GM21447 (cell line): ENCODE results near the gene SLC26A4.
"Not testable (repeated sequence)": the region's sequence is repeated elsewhere in the genome, so short reads cannot be mapped to it uniquely, and the experiment has no call there.

Experiments used
- ATAC-seq: cut with Tn5 transposase; IDR thresholded peaks from one replicate; pipeline ENCODE4 v1.9.1; 2021; ENCODE audit not compliant: unreplicated experiment

The SLC26A4 gene

DNA sequence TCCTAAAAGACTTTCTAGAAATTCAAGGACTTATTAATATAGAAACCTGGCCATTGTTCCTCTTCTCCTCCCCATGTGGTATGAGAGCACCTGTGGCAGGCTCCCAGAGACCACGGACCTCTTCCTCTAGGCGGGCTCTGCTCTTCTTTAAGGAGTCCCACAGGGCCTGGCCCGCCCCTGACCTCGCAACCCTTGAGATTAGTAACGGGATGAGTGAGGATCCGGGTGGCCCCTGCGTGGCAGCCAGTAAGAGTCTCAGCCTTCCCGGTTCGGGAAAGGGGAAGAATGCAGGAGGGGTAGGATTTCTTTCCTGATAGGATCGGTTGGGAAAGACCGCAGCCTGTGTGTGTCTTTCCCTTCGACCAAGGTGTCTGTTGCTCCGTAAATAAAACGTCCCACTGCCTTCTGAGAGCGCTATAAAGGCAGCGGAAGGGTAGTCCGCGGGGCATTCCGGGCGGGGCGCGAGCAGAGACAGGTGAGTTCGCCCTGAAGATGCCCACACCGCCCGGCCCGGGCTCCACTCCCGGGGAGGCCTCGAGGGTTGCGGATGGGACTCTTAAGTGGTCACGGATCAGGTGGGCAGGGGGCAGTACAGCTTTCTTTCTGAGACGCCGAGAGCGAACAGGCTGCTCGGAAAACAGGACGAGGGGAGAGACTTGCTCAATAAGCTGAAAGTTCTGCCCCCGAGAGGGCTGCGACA, at the start of gene SLC26A4:
Gene SLC26A4, plus strand, starts transcription at position 448 of the 700 bp plus-strand sequence. CDS start 814 bp downstream, outside the sequence.
- peak; percentile 66 for ATAC-seq

DNA sequence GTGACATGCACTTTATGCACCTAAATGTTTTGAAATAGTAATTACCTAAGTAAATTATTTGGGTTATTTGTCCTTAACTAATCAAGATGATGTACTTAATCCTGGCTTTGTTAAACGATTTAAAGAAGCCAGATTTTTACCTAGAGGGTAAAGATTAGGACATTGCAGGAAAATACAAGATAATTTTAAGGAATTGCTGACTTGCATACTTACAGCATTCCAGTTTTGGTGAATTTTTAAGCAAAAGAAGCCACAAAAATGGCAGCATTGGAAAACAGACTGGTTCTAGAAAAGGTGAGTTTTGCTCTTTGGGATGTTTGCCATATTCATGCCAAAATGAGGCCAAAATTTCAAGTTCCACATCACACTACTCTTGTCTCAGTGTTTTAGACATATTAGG, 47.2 kb upstream of the SLC26A4 start:
- no peak for ATAC-seq

DNA sequence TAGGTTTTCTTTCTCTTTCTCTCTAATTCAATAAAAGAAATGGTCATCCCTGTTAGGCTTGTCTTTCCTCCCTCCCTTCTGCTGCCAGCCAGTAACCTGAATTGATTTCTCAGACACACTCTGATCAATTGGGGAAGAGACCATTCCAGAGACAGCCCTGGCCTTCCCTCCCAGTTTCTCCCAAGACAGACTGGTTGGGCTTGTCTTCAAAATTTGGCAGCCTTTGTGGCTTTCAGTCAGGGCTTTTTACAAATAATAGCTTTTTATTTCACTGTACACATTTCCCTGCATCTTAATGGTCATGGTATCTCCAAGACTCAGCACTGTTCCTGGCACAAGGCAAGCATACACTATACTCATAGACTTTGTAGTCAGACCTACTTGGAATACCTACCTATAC, 46.7 kb upstream of the SLC26A4 start:
- ATAC-seq, result no peak

DNA sequence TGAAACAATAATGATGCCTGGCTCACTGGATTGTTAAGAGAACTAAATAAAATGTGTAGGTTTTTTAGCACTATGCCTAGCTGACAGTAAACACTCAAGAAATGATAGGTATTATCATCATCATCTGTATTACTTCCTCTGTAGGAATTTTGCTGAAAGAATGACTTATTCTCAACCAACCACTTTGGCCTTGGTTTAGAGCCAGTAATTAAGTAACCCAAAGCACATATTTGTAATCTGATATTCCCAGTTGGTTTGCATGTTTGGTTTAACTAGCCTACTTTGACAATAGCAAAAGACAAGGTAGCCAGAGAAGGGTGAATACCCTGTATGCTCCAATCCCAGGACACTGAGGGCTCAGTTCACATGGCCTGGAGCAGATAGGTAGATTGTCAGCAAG, 46.2 kb upstream of the SLC26A4 start:
- no peak for ATAC-seq

DNA sequence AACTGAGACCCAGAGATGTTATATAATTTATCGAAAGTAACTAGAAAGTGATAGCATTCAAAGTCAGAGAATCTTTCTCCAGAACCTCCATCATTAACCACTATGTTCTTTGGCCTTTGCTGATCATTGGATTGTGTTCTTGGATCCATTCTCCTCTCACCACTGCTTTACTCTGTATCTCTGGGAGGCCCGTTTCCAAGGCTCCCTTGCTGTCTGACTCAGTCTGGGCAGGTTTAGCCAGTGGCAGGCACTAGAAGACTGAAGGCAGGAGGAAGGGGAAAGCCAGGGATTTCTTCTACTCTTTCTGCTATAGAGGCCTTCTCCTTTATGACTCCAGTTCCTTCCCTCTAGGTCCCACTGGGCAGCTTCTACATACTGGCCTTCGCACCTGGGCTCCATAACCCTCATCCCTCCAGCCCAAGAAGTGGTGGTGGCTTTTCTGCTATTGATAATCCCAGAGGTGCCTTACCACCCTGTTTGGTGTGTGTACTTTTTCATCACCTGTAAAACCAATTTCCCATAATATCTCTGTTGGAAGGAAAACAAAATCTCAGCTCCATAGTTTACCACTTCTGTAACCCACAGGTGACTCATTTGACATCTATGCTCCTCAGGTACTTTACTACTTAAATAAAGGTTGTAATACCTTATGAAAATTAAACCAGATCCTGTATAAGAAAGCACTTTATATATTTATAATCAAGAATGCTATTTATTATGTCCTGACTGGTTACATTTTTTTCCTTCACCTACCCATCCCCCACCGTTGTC, 44.5 kb upstream of the SLC26A4 start:
- ATAC-seq, result no peak

DNA sequence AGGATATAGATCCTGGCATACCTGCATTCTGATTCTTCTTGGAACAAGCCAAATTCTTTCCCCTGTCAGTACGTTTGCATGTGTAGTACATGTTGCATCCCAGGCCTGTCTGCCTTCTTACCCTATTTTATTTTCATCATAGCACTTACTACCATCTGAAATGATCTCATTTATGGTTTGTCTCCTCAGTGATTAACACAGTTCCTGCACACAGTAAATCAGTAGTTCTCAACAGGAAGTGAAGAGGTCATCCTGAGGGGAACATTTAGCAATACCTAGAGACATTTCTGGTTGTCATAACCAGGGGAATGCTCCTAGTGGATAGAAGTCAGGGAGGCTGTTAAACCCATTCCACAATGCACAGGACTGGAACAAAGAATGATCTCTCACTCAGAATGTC, 38.2 kb upstream of the SLC26A4 start:
- ATAC-seq, result no peak

DNA sequence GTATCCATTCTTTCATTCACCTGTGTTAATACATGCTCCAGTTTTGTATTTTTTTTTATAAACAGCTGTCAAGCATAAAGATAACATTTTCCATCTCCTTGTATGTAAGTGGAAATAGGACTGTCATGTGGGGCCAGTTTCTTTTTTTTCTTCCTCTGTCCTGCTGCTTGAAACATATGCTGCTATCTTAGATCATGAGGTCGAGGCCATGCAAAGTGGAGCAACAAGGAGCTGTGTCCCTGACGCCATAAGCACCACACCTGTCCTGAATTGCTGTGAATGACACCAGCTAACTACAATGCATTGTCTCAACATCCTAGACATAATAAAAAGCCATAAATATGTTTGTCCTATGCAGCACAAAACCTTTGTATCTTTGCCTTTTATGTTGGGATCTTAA, 37.7 kb upstream of the SLC26A4 start:
- ATAC-seq, result no peak

DNA sequence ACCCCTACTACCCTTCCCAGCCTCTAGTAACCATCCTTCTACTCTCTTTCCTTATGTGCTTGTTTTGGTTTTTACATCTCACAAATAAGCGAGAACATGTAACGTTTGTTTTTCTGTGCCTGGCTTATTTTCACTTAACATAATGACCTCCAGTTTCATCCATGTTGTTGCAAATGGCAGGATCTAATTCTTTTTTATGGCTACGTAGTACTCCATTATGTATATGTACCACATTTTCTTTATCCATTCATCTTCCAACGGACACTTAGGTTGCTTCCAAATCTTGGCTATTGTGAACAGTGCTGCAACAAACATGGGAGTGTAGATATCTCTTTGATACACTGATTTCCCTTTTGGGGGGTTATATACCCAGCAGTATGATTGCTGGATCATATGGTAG, 33.6 kb upstream of the SLC26A4 start:
- ATAC-seq, result no peak

DNA sequence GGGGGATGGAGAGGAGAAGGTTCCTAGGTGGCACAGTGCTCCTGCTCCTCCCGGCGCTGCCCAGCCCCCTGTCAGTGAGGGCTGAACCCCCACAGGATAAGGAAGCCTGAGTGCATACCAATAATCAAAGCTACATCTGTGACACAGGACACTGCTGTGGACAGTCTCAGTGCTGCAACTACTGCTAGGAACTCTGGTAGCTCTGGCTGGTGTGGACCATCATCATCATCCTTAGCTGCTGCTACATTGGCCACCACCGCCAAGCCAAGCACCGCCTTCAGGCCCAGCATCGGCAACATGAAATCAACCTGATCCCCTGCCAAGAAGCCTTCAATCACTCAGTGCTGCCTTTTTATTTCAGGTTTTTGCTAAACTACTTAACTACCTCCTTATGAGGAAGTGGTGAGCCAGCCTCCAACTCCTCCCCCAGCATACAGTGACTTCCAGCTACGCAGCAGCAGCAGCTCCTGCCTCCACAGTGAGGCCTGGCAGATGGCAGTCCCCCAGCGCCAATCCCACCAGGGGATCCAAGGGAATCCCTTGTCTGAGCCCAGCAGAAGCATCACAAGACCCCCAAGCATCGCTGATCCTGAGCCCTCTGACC, 32.1 kb upstream of the SLC26A4 start:
- no peak for ATAC-seq

DNA sequence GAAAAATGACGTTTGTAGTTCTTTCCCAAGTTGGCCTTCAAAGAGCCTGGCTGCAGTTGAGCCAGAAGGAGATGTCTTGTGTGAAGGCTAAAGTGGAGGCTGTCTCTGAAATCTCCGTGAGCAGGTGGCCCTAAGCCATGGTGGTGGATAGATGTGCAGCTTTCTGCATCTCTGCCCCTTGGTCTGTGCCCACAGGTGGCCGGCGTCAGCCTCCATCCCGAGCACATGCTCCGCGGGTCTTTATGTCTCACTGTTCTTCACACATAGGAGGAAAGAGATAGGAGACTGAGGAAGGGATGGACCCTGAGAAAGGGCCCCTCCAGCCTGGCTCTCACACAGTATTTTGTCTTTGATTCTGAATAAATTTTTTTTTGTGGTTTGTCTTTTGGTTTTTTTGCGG, 30.3 kb upstream of the SLC26A4 start:
- no peak for ATAC-seq

DNA sequence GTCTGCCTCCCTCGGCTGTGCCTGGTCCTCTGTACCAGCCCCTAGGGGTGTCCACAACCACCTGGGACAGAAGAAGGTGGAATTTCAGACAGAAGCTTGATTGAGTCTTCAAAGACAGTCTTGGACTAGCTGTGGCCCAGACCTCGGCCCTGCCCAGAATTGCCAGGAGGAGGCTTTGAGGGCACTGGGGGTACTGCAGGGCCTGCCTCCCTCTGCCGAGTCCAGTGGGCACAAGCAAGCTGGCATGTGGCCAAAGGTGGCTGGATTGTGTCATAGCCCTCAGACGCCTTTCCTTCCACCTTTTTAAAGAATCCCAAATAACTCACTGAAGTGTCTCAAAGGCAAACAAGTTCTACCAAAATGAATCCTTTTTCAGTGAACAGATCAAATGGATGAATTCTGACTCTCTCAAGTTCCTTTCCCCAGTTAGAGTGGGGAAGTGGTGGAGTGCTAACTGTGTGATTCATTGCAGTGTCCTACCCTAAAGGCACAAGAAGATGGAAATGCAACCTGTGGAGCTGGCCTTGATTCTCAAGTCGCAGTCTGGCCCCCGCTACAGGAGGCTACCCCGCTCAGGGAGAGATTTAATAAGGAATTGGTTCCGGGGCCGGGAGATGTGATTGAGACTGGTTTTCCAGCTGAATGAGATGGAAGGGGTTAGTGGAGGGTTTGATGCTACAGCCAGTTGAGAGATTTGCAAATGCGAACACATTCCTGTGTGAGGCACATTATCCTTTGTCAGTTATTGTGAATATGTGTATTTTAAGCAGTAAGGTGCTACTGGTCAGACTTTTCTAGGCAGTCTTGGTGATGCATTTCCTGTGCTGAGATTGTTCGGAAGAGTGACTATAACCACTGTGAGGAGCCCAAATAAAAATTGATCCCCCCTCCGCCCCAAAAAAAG, 28.8 kb upstream of the SLC26A4 start:
- no peak for ATAC-seq

DNA sequence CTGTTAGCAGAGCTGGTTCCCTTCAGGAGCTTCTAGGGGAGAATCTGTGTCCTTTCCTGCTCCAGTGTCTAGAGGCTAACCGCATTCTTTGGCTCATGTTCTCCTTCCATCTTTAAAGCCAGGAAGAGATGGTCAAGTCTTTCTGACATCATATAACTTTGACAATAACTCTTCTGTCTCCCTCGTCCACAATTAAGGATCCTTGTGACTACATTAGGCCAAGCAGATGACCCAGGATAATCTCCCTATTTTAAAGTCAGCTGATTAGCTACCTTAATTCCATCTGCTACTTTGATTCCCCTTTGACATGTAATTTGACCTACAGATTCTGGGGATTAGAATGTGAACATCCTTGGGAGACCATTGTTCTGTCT, 28.1 kb upstream of the SLC26A4 start:
- no peak for ATAC-seq

DNA sequence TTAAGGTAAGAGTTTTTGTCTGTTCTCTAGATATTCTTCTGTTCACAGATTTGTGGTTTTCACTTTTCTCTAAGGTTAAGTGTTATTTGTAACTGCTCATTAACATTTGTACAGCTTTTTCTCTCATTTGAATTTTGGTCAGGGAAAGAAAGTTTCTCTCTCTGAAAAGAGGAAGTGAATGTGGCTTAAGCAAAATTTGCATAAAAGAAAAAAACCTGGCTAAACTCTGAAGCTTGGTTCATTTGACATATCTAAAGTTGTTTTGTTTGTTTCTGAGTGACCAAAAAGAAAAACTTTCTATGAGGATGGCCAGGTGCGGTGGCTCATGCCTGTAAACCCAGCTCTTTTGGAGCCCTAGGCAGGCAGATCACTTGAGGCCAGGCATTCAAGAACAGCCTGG, 22.0 kb upstream of the SLC26A4 start:
- ATAC-seq, result peak; percentile 92

DNA sequence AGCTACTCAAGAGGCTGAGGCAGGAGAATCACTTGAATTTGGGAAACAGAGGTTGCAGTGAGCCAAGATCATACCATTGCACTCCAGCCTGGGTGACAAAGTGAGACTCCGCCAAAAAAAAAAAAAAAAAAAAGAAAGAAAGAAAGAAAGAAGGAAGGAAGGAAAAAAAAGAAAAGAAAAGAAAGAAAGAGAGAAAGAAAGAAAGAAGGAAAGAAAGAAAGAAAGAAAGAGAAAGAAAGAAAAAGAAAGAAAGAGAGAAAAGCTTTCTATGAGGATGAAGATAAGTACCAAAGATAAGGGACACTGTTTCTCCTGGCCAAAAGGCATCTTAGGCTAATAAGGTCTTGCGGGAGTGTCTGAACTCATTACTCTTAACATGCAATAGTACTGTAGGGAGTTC, 21.6 kb upstream of the SLC26A4 start:
- not testable (repeated sequence) for ATAC-seq

DNA sequence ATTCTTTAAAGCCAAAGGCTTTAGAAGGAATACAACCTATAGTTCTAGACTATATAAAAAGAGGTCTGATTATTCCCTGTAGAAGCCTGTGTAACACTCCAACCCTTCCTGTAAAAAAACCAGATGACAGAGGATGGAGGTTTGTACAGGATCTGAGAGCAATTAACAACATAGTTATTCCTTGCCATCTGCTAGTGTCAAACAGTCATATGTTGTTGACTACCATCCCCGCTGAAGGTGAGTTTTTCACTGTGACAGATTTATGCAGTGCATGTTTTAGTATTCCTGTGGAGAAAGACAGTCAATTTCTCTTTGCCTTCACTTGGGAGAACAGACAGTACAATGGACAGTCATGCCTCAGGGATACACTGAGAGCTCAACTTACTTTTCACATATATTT, 19.0 kb upstream of the SLC26A4 start:
- no peak for ATAC-seq

DNA sequence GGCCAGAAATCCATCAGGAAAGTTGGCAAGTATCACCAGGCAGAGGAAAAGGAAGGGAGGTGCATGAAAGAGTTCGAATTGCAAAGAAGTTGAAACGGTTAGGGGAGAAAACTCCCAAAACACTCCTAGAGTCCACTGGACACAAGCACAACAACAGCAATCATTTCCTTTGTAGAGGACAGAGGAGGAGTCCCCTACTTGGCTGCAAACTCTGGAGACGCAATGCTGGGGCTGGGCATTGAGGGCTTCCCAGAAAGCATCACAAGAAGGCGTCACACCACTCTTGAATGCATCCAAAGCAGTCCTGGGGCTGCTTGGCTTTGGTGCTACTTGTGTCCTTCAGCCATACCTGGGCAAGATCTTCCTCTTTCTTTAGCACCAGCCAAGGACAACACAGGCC, 18.1 kb upstream of the SLC26A4 start:
- ATAC-seq, result no peak

DNA sequence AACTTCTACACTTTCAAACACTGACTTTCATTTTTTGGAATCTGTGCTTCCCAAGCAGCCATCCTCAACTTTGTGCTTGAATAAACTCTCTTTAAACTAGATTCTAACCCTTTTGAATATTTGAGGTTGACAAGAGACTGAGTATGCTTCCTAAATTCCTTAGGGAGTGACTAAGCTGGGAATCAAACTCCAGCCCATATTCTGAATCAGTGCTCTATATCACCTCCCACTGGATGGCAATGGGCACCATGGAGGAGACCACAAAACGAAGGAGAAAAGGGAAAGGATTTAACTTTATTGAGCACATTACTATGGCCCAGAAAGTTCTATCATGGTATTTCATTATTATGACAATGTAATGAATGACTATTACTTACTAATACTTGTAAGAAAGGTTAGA, 17.2 kb upstream of the SLC26A4 start:
- ATAC-seq, result no peak

DNA sequence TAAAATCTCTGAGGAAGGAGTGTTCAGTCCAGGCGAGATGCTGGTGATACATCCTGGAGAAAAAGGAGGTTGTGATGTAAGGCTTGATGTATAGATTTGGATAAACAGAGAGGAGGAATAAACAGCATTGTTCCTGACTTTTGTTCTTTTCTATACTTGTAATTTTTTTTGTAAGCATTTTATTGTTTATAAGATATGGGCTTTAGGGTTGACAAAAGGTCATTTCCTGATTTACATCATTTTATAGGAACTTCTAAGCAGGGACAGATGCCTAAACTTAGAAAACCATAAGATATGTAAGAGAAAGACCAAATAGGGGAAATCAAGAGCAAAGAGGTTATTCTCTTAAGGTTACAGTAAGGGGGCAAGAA, 16.7 kb upstream of the SLC26A4 start:
- no peak for ATAC-seq

DNA sequence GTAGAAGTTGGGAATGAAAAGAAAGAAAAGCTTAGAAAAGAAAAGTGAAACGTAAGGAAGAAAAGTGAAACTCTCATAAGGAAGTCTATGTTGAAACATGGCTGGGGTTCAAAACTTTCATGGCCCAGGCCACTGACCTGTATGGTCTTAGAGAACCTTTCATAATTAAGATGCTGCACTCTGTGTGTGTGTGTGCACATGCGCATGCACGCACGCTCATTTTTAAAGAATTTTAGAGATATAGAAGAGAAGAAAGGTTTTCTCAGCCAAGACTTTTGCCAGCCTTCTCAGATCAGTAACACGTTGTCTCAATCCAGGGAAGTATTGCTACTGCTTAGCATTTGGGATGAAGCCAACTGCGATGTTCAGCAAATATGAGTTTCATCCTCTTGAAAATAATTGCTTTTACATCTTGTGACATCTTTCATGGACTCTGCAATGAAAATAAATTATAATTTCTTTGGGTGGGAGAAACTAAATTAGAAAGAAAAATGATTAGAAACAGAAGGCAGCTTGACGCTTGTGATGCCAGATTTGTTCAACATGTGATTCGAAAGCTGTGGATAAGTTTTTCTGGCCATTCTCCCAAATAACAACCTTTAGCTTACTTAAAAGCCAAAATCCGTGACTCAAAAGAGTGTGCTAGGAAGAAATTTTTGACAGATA, 16.2 kb upstream of the SLC26A4 start:
- ATAC-seq, result no peak

DNA sequence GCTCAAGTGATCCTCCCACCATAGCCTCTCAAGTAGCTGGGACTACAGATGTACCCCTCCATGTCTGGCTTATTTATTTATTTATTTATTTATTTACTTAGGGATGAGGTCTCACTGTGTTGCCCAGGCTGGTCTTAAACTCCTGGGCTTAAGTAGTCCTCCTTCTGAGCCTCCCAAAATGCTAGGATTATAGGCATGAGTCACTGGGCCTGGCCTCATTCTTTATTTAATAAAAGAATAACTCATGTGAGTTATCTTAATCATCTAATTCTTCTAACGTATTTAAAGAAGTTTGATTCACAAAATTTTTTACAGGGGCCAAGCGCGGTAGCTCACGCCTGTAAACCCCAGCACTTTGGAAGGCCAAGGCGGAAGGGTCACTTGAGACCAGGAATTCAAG, 8.0 kb upstream of the SLC26A4 start:
- no peak for ATAC-seq

DNA sequence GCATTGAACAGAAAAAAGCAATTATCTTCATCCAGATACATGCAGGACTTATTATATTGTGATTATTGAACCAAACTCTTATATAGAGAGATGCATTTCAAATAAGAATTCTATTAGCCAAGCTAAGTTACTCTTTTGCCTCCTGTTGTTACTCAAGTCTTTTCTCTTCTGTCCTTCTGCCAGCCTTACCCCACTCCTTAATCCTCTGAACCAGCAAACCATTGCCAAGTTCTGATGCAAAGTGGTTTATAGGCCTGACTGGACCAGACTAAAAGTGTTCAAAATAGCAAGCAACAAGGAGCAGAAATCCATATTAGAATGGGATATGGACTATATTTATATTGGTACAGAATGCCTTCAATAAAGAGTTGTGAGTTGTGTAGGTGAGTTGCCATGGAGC, 2.2 kb upstream of the SLC26A4 start:
- no peak for ATAC-seq
